Spinal cord (tissue), 10 donors: ENCODE data around the gene AIFM2. TPM values are rescaled to one million over a fixed set of nuclear protein-coding genes. Genes with fewer than 3 reads are reported as not detected.
"Not testable (repeated sequence)": the region's sequence is repeated elsewhere in the genome, so short reads cannot be mapped to it uniquely, and the experiment has no call there.

Experiments used
- DNase-seq, 6 donors: peaks; one replicate each; pipeline versions ENCODE4 v3.0.0 to v3.0.0-alpha.2; 2013 to 2015; ENCODE audit warnings: low spot score in 6 of 6, low read depth in 4 of 6
- H3K27ac ChIP-seq: one replicate; pipeline ENCODE4 v1.5.1; 2013; ENCODE audit warnings: low read depth, low read length, control low read depth
- H3K27me3 ChIP-seq: one replicate; pipeline ENCODE4 v1.6.1; 2013; ENCODE audit warnings: low read length; ENCODE audit not compliant: control insufficient read depth, insufficient read depth
- H3K36me3 ChIP-seq: one replicate; pipeline ENCODE4 v1.6.1; 2013; ENCODE audit warnings: low read length; ENCODE audit not compliant: control insufficient read depth, insufficient read depth
- H3K4me1 ChIP-seq: one replicate; pipeline ENCODE4 v1.6.1; 2013; ENCODE audit warnings: low read length; ENCODE audit not compliant: control insufficient read depth, insufficient read depth
- H3K4me3 ChIP-seq: one replicate; pipeline ENCODE4 v1.5.1; 2013; ENCODE audit warnings: low read depth, low read length, control low read depth
- H3K9me3 ChIP-seq: one replicate; pipeline ENCODE4 v1.6.1; 2013; ENCODE audit warnings: low read length; ENCODE audit not compliant: control insufficient read depth, insufficient read depth
- WGBS: methylation state at CpG from one replicate; pipeline ENCODE4 v1.1.5; 2013; ENCODE audit warnings: missing lambda C conversion rate; ENCODE audit not compliant: insufficient coverage; 5-methylcytosine and 5-hydroxymethylcytosine counted together
- polyA plus RNA-seq, 2 donors: library from polyadenylated mRNA; unstranded; fragments of 120-200 nt; gene quantifications; one replicate each; pipeline ENCODE4 v1.2.1, GENCODE V29; 2013; ENCODE audit not compliant: insufficient read length in 2 of 2
- total RNA-seq, 2 donors: library from RNA; depleted of rRNA in 1 of 2; stranded (reverse); fragments of 120-200 nt in 1 of 2; fragments of >200 nt in 1 of 2; gene quantifications; one replicate each; pipeline versions ENCODE4 v1.2.3 to v1.2.4, GENCODE V29; 2013 to 2014
- donor health status: healthy.

The AIFM2 gene
- total and polyA plus RNA-seq, 4 donors, result 3.3 to 7.8 (median 4.3) TPM

DNA sequence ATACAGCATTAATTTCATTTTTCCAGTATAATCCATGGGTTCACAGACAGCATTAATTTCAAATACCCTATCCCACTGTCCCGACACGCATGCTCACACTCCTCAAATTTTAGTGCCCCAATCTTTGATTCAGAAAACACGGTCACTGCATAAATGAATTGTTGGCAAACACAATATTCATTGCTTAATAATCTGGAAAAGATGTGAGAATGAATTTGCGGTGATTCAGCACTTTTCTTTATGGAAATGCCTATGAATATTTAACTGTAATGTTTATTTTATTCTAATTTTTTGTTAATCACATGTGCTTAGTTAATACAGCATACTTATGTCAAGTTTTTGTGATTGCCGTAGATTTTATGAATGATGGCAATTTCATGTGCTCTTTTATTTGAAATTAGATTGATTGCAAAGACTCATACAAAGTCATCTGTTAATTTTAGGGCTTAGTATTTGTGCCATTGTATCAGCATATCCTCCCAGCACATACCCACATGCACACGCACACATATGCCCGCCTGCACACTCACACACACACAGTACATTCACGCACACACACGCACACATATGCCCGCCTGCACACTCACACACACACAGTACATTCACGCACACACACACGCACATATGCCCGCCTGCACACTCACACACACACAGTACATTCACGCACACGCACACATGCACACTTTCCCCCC lies 44.9 kb downstream of the AIFM2 start:
- Histone ChIP-seq H3K27ac (no peak overlapping the region), H3K36me3 (peaks cover 31% of the 10 kb centered on the region), H3K9me3 (no peaks in the 10 kb centered on the region), H3K27me3 (no peaks in the 10 kb centered on the region), H3K4me3 (no peak overlapping the region), H3K4me1 (no peaks in the 10 kb centered on the region)
- DNase-seq, result no peak
- WGBS, result 97% methylated on average over 6 of the region's 15 CpGs

- Histone ChIP-seq H3K4me1 (no peaks in the 10 kb centered on the region), H3K4me3 (no peak overlapping the region)
- WGBS, result 90% methylated on average over 3 of the region's 3 CpGs
Measured at GRCh38 chr10:70085975-70086613, 46.5 kb downstream of the AIFM2 start.

GRCh38 chr10:70084189-70084588 lies 48.4 kb downstream of the AIFM2 start:
- DNase-seq, result no peak
- Histone ChIP-seq H3K36me3 (peaks cover 24% of the 10 kb centered on the region), H3K27me3 (no peaks in the 10 kb centered on the region), H3K4me1 (no peaks in the 10 kb centered on the region), H3K4me3 (no peak overlapping the region), H3K27ac (no peak overlapping the region), H3K9me3 (no peaks in the 10 kb centered on the region)
- 96% methylated on average over 3 of the region's 6 CpGs for WGBS

More at GRCh38 chr10:70085975-70086613, 46.5 kb downstream of the AIFM2 start:
- Histone ChIP-seq H3K27ac (no peak overlapping the region), H3K9me3 (no peaks in the 10 kb centered on the region), H3K27me3 (no peaks in the 10 kb centered on the region), H3K36me3 (peaks cover 22% of the 10 kb centered on the region)
- no peak for DNase-seq

DNA sequence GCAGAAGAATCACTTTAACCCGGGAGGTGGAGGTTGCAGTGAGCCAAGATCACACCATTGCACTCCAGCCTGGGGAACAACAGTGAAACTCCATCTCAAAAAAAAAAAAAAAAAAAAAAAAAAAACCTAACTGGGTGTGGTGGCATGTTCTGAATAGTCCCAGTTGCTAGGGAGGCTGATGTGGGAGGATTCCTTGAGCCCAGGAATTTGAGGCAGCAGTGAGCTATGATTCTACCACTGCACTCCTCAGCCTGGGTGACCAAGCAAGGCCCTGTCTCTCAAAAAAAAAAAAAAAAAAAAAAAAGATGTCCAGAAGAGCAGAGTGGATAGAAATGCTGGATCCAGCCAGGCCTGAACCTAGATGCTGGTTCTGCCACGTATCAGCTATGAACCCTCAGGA lies 51.8 kb downstream of the AIFM2 start:
- not testable (repeated sequence) for H3K27ac ChIP-seq, H3K27me3 ChIP-seq, DNase-seq, H3K4me3 ChIP-seq, H3K4me1 ChIP-seq, H3K9me3 ChIP-seq
- H3K36me3 ChIP-seq, result peaks cover 33% of the 10 kb centered on the region
- WGBS, result 100% methylated on average over 1 of the region's 2 CpGs

- Histone ChIP-seq H3K9me3 (no peaks in the 10 kb centered on the region), H3K27ac (no peak overlapping the region), H3K27me3 (no peaks in the 10 kb centered on the region), H3K4me3 (no peak overlapping the region), H3K4me1 (no peaks in the 10 kb centered on the region), H3K36me3 (peaks cover 38% of the 10 kb centered on the region)
- WGBS, result 90% methylated on average over 6 of the region's 7 CpGs
- DNase-seq, result no peak
Measured at GRCh38 chr10:70078937-70079336, 53.7 kb downstream of the AIFM2 start.

DNA sequence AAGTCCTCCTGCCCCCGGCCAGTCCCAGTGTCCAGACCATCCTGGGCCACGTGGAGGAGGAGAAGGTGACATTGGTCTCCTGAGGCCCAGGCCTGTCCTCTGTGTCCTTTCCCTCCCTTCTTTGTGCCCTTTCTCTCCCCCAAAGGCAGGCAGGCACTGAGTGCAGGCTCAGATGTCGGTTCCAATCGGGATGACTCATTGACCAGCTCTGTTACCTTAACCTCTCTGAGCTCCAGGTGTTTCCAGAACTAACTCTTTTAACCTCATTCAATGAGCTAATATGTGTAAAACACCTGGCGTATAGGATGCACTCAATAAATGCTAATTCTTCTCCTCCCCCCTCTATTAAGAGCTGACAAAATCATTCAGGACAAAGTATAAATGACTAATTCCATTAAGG lies 54.3 kb downstream of the AIFM2 start:
- 98% methylated on average over 4 of the region's 5 CpGs for WGBS
- peaks cover 37% of the 10 kb centered on the region for H3K36me3 ChIP-seq
- no peaks in the 10 kb centered on the region for H3K4me1 ChIP-seq

GRCh38 chr10:70074971-70075370 lies 57.7 kb downstream of the AIFM2 start:
- no peaks in the 10 kb centered on the region for H3K9me3 ChIP-seq
- H3K27ac ChIP-seq, result no peak overlapping the region
- H3K4me3 ChIP-seq, result no peak overlapping the region
- no peaks in the 10 kb centered on the region for H3K27me3 ChIP-seq
- no CpG with 5 or more reads among the region's 2 CpGs for WGBS
- no peak for DNase-seq
- no peaks in the 10 kb centered on the region for H3K4me1 ChIP-seq
- H3K36me3 ChIP-seq, result peaks cover 24% of the 10 kb centered on the region

More for the DNA sequence above, 54.3 kb downstream of the AIFM2 start:
- H3K27me3 ChIP-seq, result no peaks in the 10 kb centered on the region
- no peak overlapping the region for H3K27ac ChIP-seq
- DNase-seq, result no peak
- no peaks in the 10 kb centered on the region for H3K9me3 ChIP-seq
- no peak overlapping the region for H3K4me3 ChIP-seq

DNA sequence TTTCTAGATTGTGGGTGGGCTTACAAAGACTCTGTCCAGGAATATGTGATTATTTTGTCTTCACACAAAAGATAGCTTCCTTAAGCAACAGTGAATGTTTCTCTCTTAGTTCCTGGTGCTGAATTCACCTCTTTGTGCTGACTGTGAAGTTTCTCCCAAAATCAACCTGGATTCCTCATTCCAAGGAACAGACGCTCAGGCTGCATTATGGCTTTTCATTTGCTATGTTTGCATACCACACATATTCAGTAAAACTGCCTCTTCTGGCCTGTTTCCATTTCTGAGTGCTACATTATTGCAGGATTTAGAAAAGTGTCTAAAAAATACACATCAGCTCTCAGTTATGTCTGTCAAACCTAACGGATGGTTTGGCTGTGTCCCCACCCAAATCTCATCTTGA lies 58.5 kb downstream of the AIFM2 start:
- Histone ChIP-seq H3K9me3 (no peaks in the 10 kb centered on the region), H3K36me3 (peaks cover 20% of the 10 kb centered on the region), H3K4me1 (no peaks in the 10 kb centered on the region), H3K27ac (no peak overlapping the region), H3K27me3 (no peaks in the 10 kb centered on the region), H3K4me3 (no peak overlapping the region)
- no CpG with 5 or more reads among the region's 2 CpGs for WGBS
- DNase-seq, result peak in 1 of 6 donors; percentile 65

GRCh38 chr10:70070834-70071233 lies 61.8 kb downstream of the AIFM2 start:
- H3K36me3 ChIP-seq, result peaks cover 6% of the 10 kb centered on the region

GRCh38 chr10:70069346-70069745 lies 63.3 kb downstream of the AIFM2 start:
- no peaks in the 10 kb centered on the region for H3K36me3 ChIP-seq
- H3K4me3 ChIP-seq, result no peak overlapping the region
- no peaks in the 10 kb centered on the region for H3K27me3 ChIP-seq
- no peaks in the 10 kb centered on the region for H3K9me3 ChIP-seq
- DNase-seq, result no peak
- no peaks in the 10 kb centered on the region for H3K4me1 ChIP-seq
- no peak overlapping the region for H3K27ac ChIP-seq
- 86% methylated on average over 1 of the region's 5 CpGs for WGBS

More at GRCh38 chr10:70070834-70071233, 61.8 kb downstream of the AIFM2 start:
- Histone ChIP-seq H3K4me1 (no peaks in the 10 kb centered on the region), H3K27ac (no peak overlapping the region), H3K9me3 (no peaks in the 10 kb centered on the region), H3K27me3 (no peaks in the 10 kb centered on the region), H3K4me3 (no peak overlapping the region)
- WGBS, result 100% methylated on average over 2 of the region's 11 CpGs
- no peak for DNase-seq
